GM19351 (cell line): ENCODE data around the gene ADARB2.

Experiments
- ATAC-seq: cut with Tn5 transposase; IDR thresholded peaks from one replicate; pipeline ENCODE4 v1.9.1; 2021; ENCODE audit warnings: mild to moderate bottlenecking, moderate library complexity; ENCODE audit not compliant: unreplicated experiment

The ADARB2 gene

GRCh38 chr10:1736144-1736971 is 967 bp downstream of the ADARB2 start:
- no peak for ATAC-seq

- ATAC-seq, result no peak
Measured at GRCh38 chr10:1735562-1735961, 1.8 kb downstream of the ADARB2 start.

GRCh38 chr10:1734288-1734687 is 3.0 kb downstream of the ADARB2 start:
- ATAC-seq, result no peak

GRCh38 chr10:1733720-1734119 is 3.6 kb downstream of the ADARB2 start:
- no peak for ATAC-seq

GRCh38 chr10:1732564-1732996 is 4.7 kb downstream of the ADARB2 start:
- no peak for ATAC-seq

- ATAC-seq, result no peak
Measured at GRCh38 chr10:1731592-1731991, 5.7 kb downstream of the ADARB2 start.

GRCh38 chr10:1729751-1730150 is 7.6 kb downstream of the ADARB2 start:
- ATAC-seq, result no peak

- ATAC-seq, result no peak
Measured at GRCh38 chr10:1726861-1727260, 10.5 kb downstream of the ADARB2 start.

GRCh38 chr10:1724921-1725488 is 12.3 kb downstream of the ADARB2 start:
- no peak for ATAC-seq

- ATAC-seq, result no peak
Measured at GRCh38 chr10:1716839-1717238, 20.5 kb downstream of the ADARB2 start.

GRCh38 chr10:1715821-1716220 is 21.5 kb downstream of the ADARB2 start:
- peak; percentile 92 for ATAC-seq

- no peak for ATAC-seq
Measured at GRCh38 chr10:1712944-1713671, 24.2 kb downstream of the ADARB2 start.

- ATAC-seq, result peak; percentile 55
Measured at GRCh38 chr10:1712314-1712713, 25.0 kb downstream of the ADARB2 start.

GRCh38 chr10:1709161-1709560 is 28.2 kb downstream of the ADARB2 start:
- ATAC-seq, result no peak

GRCh38 chr10:1708746-1709145 is 28.6 kb downstream of the ADARB2 start:
- no peak for ATAC-seq

- ATAC-seq, result peak; percentile 63
Measured at GRCh38 chr10:1706711-1707110, 30.6 kb downstream of the ADARB2 start.

GRCh38 chr10:1706256-1706655 is 31.1 kb downstream of the ADARB2 start:
- ATAC-seq, result no peak

- no peak for ATAC-seq
Measured at GRCh38 chr10:1698185-1698584, 39.1 kb downstream of the ADARB2 start.

- no peak for ATAC-seq
Measured at GRCh38 chr10:1696106-1696505, 41.2 kb downstream of the ADARB2 start.

GRCh38 chr10:1690086-1690485 is 47.2 kb downstream of the ADARB2 start:
- no peak for ATAC-seq

- no peak for ATAC-seq
Measured at GRCh38 chr10:1688531-1688930, 48.8 kb downstream of the ADARB2 start.

- ATAC-seq, result no peak
Measured at GRCh38 chr10:1687623-1688150, 49.6 kb downstream of the ADARB2 start.
